Measurements from ENCODE around the gene PTCSC3. TPM values are rescaled to one million over a fixed set of nuclear protein-coding genes. Genes with fewer than 3 reads are reported as not detected.

PTCSC3 gene
- total and polyA plus RNA-seq, 2 of the 13 experiments (the other 11 are each of a cell fraction or from before 2014, with no cell fraction given), result not detected

GRCh38 chr14:36091096-36091495 is 85.4 kb downstream of the PTCSC3 start (continued):
- TF ChIP-seq THYN1 (CRISPR knock-in tag; IDR thresholded peaks at IDR 0.05; ENCODE audit: borderline replicate concordance, low read depth), result no peak
- no peak for TF ChIP-seq ZNF777 (CRISPR knock-in tag; IDR thresholded peaks at IDR 0.05)
- TF ChIP-seq ELF1 (CRISPR knock-in tag; IDR thresholded peaks at IDR 0.05), result peak; percentile 33; the same call in 1 of the 2 replicates
- TF ChIP-seq HDAC6 (IDR thresholded peaks at IDR 0.05; ENCODE audit: low read depth, low read length), result no peak
- TF ChIP-seq AGO1 (IDR thresholded peaks at IDR 0.05; ENCODE audit: low read depth, low read length, poor library complexity, severe bottlenecking), result no peak
- peak; percentile 51 for TF ChIP-seq ZNF205 (CRISPR knock-in tag; IDR thresholded peaks at IDR 0.05)
- no peak for TF ChIP-seq SOX6 (IDR thresholded peaks at IDR 0.05)
- TF ChIP-seq SOX6 (CRISPR knock-in tag; IDR thresholded peaks at IDR 0.05), result peak; percentile 62
- TF ChIP-seq ZNF276 (CRISPR knock-in tag; IDR thresholded peaks at IDR 0.05; ENCODE audit: low read depth), result no peak
- no peak for TF ChIP-seq ZNF138 (CRISPR knock-in tag; IDR thresholded peaks at IDR 0.05; ENCODE audit: low read depth)
- no peak for TF ChIP-seq ATF1 (CRISPR knock-in tag; IDR thresholded peaks at IDR 0.05)
- TF ChIP-seq ZNF749 (CRISPR knock-in tag; IDR thresholded peaks at IDR 0.05; ENCODE audit: borderline replicate concordance), result 0 out of 2 replicates have a peak, but pooled peaks have one; percentile 39
- TF ChIP-seq HNRNPK (IDR thresholded peaks at IDR 0.05; ENCODE audit: low read depth, low read length, poor library complexity, severe bottlenecking), result no peak
- TF ChIP-seq ZNF891 (CRISPR knock-in tag; IDR thresholded peaks at IDR 0.05), result no peak
- TF ChIP-seq HNF1B (CRISPR knock-in tag; IDR thresholded peaks at IDR 0.05), result peak; percentile 100
- TF ChIP-seq HNRNPH1 (optimal IDR thresholded peaks at IDR 0.05; ENCODE audit: low read depth, low read length), result no peak
- 0 out of 2 replicates have a peak, but pooled peaks have one; percentile 63 for TF ChIP-seq ZNF34 (CRISPR knock-in tag; IDR thresholded peaks at IDR 0.05; ENCODE audit: borderline replicate concordance)
- TF ChIP-seq CREBL2 (CRISPR knock-in tag; IDR thresholded peaks at IDR 0.05; ENCODE audit: borderline replicate concordance), result no peak
- TF ChIP-seq ASH2L (IDR thresholded peaks at IDR 0.05; ENCODE audit: insufficient read length, low read depth, low read length), result peak; percentile 61
- no peak for TF ChIP-seq KDM1A (CRISPR knock-in tag; IDR thresholded peaks at IDR 0.05)
- no peak for TF ChIP-seq CBX1 (IDR thresholded peaks at IDR 0.05; ENCODE audit: low read depth)
- TF ChIP-seq PAX8 (CRISPR knock-in tag; IDR thresholded peaks at IDR 0.05; ENCODE audit: borderline replicate concordance), result no peak
- TF ChIP-seq SOX5 (CRISPR knock-in tag; IDR thresholded peaks at IDR 0.05; ENCODE audit: borderline replicate concordance), result peak; percentile 79
- TF ChIP-seq KAT8 (CRISPR knock-in tag; IDR thresholded peaks at IDR 0.05), result peak; percentile 95
- TF ChIP-seq ZNF281 (CRISPR knock-in tag; IDR thresholded peaks at IDR 0.05; ENCODE audit: borderline replicate concordance), result no peak; the same call in 1 of the 2 replicates
- TF ChIP-seq SMARCC2 (IDR thresholded peaks at IDR 0.05), result no peak
- no peak for TF ChIP-seq BORCS8-MEF2B (CRISPR knock-in tag; IDR thresholded peaks at IDR 0.05)

Measured in HepG2 (cell line).